Measurements from ENCODE around the gene PRR12.

PRR12 gene

GRCh38 chr19:49651029-49651819 lies 60.2 kb downstream of the PRR12 start:
- DNase-seq (ENCODE audit: low spot score): no peak

GRCh38 chr19:49651820-49652550 lies 61.0 kb downstream of the PRR12 start:
- DNase-seq (ENCODE audit: low spot score): no peak

- DNase-seq (ENCODE audit: low spot score): no peak
These were observed 61.8 kb downstream of the PRR12 start for GRCh38 chr19:49652551-49653465.

GRCh38 chr19:49653466-49653806 lies 62.5 kb downstream of the PRR12 start:
- no peak for DNase-seq (ENCODE audit: low spot score)

DNA sequence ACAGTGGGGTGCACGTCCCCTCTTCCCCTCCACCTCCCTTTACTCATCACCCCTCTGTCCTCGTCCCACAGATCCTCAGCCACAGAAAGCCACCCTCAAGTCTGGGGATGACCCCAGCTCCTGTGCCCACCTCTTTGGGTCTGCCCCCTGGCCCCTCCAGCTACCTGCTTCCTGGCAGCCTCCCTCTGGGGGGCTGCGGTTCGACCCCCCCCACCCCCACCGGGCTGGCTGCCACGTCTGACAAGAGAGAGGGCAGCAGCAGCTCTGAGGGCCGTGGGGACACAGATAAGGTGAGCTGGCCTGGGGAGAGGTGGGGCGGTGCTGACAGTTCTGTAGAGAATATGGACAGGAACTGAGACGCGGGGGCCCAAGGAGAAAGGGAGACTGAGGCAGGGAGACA lies 63.6 kb downstream of the PRR12 start:
- DNase-seq (ENCODE audit: low spot score): no peak

DNA sequence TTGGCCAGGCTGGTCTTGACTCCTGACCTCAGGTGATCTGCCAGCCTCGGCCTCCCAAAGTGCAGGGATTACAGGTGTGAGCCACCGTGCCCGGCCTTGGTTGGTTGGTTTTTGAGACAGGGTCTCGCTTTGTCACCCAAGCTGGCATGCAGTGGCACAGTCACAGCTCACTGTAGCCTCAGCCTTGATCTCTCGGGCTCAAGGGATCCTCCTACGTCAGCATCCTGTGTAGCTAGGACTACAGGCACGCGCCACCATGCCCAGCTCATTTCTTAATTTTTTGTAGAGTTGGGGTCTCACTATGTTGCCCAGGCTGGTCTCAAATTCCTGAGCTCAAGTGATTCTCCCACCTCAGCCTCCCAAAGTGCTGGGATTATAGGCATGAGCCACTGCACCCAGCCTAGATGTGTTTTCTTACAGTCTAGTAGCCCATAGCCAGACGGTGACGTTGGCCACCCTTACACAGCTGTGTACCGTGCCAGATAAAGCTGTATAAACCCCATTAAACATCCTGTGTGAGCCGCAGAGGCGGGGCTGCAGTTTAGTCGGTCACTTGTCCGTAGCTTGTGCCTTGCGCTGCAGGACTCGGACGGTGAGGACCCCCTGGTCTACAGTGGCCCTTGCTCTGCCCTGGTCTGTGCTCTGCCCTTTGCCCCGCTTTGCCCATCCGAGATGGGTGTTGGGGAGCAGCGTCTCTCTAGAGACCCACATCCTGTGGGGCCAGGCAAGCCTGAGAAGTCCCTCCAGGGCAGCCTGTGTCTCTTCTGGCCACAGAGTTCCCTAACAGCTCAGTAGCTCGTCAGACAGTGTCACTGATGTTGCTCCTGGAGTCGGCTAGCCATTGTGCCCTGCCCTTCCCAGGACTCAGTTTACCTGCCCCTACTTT lies 64.8 kb downstream of the PRR12 start:
- no peak for DNase-seq (ENCODE audit: low spot score)

- no peak for DNase-seq (ENCODE audit: low spot score)
These were observed 65.6 kb downstream of the PRR12 start for GRCh38 chr19:49656456-49657109.

GRCh38 chr19:49657493-49658138 lies 66.6 kb downstream of the PRR12 start:
- DNase-seq (ENCODE audit: low spot score): no peak

- no peak for DNase-seq (ENCODE audit: low spot score)
These were observed 67.1 kb downstream of the PRR12 start for GRCh38 chr19:49658139-49658517.

- DNase-seq (ENCODE audit: low spot score): no peak
These were observed 67.8 kb downstream of the PRR12 start for GRCh38 chr19:49658566-49659442.

GRCh38 chr19:49660338-49660961 lies 69.5 kb downstream of the PRR12 start:
- no peak for DNase-seq (ENCODE audit: low spot score)

GRCh38 chr19:49662011-49662410 lies 71.0 kb downstream of the PRR12 start:
- no peak for DNase-seq (ENCODE audit: low spot score)

DNA sequence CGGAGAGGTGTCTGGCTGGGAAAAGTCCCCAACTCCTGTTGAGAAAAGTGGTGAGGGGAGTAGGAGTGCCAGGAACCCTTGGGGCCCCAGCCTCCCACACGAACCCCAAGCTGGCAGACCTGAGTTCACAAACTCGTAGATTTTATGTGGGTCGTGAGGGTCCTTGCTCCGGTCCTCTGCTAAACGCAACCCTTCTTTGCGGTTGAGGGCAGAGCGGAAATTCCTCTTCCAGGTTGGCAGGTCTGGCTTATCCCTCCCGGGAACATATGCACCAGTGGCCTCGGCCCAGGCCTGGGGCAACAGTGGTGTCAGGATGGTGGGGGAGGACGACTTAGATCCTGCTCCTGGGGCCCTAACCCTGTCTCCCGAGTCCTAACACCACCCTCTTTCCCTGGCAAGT lies 72.2 kb downstream of the PRR12 start:
- no peak for DNase-seq (ENCODE audit: low spot score)

- DNase-seq (ENCODE audit: low spot score): peak; percentile 93
These were observed 73.4 kb downstream of the PRR12 start for GRCh38 chr19:49664171-49665035.

- DNase-seq (ENCODE audit: low spot score): no peak
These were observed 74.0 kb downstream of the PRR12 start for GRCh38 chr19:49665036-49665350.

DNA sequence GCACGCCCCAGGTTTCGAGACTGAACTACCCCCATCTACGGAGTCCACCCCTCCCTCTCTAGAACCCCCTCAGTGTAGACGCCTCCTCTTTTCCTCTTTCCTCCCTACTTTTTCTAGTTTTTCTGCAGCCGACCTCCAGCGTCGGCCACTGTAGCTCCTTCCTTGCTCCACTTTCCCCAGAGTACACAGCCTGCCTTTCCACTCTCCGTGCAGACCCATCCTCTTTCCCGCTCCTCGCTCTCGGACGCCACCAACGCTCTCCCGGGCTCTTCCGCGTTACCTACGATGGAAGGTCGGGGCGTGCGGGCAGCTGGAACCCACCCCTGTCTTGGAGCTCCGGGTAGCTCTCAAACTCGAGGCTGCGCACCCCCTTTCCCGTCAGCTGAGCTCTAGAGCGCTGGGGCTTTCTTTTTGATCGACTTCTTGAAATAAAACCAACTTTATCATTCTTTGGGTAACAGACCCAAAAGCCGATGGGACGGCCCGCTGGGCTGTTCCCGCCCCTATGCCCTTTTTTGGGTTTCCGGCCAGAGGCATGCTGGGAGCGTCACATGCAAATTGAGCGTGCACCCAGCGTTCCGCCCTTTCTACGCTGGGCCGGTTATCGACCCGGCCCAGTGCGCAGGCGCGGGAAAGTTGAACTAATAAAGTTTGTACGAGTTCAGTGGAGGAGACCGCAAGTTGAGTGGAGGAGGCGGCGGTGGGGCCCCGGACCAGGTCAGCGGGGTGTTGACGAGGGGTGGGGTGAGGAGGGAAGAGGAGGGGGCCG lies 74.6 kb downstream of the PRR12 start, which contains the start of the genes BCL2L12 and IRF3:
BCL2L12 (plus strand) TSS at position 583 of the 769 bp plus-strand sequence. CDS start 760 bp downstream, outside the sequence.
IRF3 (minus strand) TSS at position 507 of the 769 bp plus-strand sequence. CDS start 1,019 bp downstream, outside the sequence.
- DNase-seq (ENCODE audit: low spot score): peak; percentile 98

DNA sequence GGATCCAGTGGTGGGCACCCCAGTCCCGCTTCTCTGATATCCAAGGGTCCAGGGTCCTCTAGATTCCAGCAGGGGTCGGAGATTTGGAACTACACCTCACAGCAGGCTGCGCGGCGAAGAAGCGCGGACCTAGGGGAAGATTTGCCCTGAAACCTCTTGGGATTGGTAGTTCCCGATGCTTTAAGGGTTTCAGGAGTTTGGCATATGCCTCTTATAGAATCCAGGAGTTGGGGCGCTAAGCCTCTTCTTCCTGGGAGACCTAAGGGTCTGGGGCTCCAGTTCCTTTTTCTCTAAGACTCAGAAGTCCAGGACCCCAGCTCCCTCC lies 75.1 kb downstream of the PRR12 start:
- no peak for DNase-seq (ENCODE audit: low spot score)
